Myocyte (in vitro differentiated cells): ENCODE results near the gene GDAP1L1. TPM values are rescaled to one million over a fixed set of nuclear protein-coding genes. Genes with fewer than 3 reads are reported as not detected.
"Not testable (repeated sequence)": the region's sequence is repeated elsewhere in the genome, so short reads cannot be mapped to it uniquely, and the experiment has no call there.

Experiments used
- DNase-seq: peaks from one replicate; pipeline ENCODE4 v3.0.0-alpha.2; 2012; ENCODE audit warnings: low read depth
- total RNA-seq: library from RNA; depleted of rRNA; stranded (reverse); fragments of >200 nt; gene quantifications from 2 replicates; pipeline ENCODE4 v1.2.3, GENCODE V29; 2014

GDAP1L1 gene
- total RNA-seq, 1 donor from 2014 or later, result 0.11 TPM

DNA sequence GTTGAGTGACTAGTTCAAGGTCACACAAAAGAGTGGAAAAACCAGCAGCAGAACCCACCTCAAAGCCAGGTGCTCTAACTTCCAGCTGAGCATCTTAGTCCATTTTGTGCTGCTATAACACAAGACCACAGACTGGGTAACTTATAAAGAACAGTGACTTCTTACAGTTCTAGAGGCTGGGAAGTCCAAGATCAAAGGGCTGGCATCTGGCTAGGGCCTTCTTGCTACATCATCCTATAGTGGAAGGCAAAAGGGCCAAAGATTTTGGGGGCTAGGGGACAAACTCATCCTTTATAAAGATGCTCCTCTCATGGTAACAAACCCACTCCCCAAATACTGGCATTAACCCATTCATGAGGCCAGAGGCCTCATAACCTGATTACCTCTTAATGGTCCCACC is 54.2 kb downstream of the GDAP1L1 start:
- DNase-seq, result no peak

DNA sequence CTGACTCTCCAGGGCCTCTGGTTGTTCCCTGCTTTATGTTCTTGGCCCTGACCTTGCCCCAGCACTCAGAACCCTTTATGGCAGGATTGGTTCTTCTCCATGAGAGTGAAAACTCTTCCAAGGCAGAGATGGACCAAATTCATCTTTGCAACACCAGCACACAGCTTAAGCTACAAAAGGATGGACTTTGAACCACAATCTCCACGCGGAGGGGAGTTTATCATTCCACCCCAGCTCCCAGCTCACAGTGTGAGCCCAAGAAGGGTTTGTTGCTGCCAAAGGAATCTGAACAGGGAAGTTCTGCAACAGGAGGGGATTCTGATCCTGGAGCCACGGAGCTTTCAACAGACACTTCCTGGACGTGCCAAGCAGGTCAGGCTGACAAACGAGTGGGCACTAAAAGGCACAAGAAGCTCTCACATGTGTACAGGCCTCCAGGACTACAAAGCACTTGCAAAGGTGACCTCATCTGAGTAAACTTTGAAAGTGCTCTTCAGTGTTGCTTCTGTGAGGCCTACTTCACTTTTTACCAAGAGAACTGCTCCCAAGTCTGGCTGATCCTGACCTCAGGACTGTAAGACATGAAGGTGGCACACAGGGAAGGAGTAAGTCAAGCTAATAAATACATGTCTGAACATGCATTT is 55.0 kb downstream of the GDAP1L1 start:
- no peak for DNase-seq

DNA sequence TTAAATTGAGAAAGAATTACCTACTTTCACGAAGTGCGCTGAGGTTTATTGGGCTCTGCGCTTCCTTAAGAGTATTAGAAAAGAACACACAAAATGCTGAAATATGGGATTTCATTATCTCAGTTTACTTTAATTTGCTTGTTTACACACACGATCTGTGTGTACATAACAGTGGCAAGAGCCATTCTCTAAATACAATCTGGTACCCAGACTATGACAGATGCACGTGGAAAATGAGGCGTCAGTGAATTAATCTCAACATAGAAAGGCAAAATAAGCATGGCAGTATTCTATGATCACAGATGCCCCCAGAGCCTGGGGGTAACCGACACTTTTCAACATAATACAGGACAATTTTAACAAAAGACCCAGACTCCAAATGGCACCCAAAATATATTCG is 55.6 kb downstream of the GDAP1L1 start:
- no peak for DNase-seq

DNA sequence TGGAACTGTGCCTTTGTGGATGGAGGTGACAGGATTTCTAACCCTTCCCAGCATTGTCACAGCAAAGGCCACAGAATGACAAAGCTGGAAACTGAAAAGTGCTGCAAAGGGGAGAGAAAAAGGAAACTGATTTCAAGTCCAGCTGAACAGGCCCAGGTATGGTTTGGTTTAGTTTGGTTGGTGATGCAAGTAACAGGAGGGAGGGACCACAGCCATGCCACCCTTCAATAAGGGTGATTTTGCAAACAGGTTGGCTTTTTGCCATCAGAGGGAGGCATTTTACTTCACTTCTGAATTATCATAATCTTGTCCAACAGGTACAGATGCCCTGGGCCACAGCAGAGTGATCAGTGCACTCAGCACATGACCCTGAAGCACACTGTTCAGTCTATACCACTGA is 57.3 kb downstream of the GDAP1L1 start:
- no peak for DNase-seq

DNA sequence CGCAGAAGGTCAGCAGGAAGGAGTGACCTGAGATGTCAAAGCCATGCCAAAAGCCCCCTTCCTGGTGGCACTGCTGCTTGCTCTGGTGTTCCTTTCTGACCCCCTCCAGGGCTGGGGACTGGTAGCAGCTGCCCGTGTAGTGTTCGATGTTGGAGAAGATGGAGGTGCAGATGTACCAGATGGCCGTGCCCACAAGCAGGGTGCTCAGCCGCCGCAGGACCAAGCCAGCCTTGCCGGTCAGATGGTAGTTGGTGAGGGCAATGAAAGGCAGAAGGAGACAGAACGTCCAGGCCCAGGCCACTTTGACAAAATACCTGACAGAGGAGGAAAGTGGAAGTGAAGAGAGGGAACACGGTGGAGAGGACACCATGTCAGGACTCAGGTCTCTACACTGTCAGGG is 59.8 kb downstream of the GDAP1L1 start:
- no peak for DNase-seq

DNA sequence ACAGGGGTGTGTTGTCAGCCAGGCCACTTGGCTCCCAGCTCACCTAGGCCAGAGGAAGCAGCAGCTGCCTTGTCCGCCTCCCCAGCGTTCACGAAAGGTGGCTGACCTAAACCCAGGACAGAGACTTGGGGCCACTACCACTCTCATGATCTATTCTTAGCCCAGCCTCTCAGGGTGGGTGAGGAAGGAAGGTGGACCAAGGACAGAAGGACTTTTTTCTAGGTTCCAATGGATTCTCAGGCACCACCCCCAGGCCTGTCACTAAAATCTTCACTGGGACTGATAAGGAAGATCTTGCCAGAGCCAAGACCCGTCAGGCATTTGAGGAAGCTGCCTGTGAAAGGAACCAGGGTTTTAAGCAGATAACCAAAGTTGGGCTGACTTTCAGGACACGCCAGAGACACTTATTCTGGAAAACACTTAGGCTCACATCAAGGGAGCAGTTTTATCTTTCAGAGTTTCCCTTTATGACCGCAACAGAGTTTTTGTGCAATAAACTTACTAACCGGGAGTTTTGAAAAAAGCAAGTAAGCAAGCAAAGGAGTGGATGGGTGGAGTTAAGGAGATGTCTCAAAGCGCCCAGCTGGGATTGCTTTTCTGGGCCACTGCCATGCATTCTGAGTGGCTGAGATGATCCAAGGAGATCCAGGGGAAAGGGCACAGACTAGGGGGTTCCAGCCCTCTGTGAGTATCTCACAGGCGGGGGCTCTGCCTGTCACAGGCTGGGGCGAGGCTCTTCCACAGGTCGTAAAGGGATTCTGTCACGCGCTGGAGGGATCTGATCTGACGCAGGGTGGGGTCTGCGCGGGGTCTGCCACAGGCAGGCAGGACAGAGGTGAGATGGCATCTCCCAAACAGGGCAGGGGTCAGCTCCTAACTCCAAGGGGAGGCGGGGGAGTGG is 62.9 kb downstream of the GDAP1L1 start:
- DNase-seq, result peak; percentile 44

DNA sequence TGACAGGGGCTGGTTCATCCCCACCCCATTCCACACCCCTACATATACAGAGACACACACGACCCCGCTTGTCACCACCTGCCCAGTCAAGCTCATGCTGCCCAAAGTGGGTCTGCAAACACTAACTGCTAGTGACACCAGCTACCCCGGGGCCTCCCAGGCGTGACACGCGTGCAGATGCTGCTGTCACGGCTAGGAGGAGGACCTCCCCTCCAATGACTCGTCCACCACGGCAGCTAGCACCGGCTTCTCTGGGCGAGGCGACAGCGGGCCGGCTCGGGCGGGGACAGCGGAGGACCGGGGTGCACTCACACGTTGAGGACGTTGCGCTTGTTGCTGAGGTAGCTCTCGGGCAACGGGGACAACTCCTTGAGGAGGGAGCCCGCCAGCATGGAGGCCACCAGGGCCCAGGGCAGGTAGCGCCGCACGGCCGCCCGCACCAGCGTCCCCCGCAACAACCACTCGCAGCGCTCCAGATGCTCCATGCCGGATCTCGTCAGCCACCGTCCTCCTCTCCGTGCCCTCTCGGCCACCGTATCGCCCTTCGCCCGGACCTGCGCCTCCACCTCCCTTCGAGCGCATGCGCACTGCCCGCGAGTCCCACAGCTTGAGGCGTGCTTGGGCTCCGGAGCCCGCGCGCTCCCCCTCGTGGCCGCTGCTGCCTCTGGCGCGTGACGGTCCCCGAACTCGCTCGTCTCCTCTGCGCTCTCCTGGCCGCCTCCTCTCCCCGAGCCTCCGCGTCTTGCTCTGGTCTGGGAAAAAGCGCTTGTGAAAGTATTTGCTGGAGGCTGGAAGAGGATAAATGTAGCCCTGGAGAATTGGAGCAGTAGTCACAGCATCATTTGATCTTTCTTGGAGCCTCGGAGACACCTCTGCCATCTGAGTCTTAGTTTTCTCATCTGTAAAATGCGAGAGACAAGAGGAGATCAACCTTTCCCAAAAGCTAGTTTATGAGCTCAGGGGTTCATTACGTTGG is 63.8 kb downstream of the GDAP1L1 start, which contains the start of gene FITM2:
Gene FITM2 (minus strand): TSS at position 539 of the 976 bp plus-strand sequence. CDS start 54 bp downstream, at position 485.
- DNase-seq, result peak; percentile 99

DNA sequence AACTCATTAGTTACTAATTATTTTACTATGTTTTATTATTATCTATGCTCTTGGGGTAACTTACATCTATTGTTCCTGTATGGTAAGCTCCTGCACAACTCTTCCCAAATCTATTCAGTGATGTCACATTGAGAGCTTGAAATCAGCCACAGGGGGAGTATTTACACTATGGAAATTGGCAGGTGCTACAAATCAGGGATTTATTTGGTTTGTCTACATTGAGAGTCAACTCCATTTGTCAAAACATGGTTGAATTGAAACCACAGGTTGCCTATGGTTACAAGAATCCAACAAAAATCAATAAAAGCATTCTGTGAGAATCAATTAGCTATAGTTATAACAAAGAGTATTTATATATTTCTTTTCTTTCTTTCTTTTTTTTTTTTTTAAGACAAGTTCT is 67.8 kb downstream of the GDAP1L1 start:
- no peak for DNase-seq

DNA sequence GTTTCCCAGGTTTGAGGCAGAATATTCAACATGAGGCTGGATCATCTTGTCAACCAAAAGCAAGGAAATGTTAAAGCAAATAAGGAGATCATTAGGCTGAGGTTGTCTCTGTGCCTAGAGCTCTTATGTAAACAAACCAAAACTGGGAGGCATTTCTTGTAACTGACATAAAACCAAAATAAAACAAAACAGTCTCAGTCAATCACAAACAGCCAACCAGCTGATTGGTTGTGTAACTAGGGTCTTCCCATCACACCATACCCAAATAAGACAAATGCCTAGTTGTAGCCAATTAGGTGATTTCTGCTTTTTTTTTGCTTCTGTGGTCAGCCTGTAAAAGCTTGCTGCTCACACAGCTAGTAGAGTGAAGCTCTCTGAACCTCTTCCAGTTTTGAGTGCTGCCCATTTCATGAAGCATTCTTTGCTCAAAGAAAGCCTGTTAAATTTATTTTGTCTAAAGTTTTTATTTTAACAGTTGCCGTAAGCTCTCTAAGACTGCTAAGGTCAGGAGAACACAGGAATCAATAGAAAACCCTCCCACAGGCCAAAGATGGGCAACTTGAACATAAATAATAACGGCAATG is 72.8 kb downstream of the GDAP1L1 start:
- no peak for DNase-seq

DNA sequence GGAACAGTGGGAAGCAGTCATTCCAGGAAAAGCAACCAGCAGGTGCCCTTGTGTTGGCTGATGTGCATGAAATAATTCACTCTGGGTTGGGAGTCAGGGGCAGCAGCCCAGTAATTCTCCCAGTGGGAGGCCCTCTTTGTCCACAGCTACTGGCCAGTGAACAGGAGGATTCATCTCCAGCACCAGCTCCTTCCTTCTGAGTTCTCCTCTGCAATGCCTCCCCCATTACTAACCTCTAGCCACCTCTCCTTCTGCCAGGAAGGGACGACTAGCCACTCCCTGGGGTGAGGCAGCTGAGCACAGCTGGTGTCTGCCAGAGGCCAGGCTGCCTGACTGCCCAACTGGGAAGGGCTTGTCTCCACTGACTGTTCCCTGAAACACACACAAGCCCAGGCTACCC is 77.2 kb downstream of the GDAP1L1 start:
- peak; percentile 15 for DNase-seq

DNA sequence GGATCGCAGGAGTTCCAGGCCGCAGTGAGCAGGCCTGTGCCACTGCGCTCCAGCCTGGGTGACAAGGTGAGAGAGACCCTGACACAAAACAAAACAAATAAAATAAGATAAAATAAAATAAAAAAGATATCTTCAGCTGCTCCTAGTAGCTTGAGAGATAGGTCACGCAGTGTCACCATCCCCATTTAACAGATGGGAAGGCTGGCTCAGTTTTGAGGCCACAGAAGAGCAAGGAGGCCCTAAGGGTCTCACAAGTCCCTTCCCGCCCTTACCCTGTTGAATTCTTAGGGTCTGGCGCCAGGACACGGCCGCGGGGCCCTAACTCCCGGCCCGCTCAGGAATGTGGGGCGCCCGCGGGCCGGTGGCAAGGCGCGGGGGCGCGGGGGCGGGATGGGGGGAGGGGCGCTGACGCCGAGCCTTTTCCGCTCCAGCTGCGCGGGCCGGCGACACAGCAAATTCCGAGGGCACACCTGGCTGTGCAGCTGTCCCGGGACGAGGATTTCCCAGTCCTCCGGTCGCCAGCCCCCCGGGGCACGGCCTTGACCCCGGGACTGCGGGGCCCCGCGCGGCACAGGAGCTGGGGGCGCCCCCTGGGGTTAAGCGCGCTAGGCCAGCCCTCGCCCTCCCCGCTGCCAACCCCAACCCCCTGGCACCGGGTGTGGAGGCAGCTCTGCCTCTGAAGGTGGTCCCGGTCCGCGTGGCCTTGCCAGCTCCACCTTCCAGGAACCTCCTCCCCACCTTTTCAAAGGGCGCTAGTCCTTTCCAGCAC is 79.5 kb downstream of the GDAP1L1 start:
- DNase-seq, result no peak

DNA sequence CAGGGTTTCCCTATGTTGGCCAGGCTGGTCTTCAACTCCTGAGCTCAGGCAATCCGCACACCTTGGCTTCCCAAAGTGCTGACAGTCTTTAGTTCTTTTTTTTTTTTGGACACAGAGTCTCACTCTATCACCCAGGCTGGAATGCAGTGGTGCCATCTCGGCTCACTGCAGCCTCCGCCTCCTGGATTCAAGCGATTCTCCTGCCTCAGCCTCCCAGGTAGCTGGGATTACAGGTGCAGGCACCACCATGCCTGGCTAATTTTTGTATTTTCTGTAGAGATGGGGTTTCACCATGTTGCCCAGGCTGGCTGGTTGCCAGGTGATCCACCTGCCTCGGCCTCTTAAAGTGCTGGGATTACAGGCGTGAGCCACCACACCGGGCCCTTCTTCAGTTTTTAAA is 80.6 kb downstream of the GDAP1L1 start:
- DNase-seq, result not testable (repeated sequence)

DNA sequence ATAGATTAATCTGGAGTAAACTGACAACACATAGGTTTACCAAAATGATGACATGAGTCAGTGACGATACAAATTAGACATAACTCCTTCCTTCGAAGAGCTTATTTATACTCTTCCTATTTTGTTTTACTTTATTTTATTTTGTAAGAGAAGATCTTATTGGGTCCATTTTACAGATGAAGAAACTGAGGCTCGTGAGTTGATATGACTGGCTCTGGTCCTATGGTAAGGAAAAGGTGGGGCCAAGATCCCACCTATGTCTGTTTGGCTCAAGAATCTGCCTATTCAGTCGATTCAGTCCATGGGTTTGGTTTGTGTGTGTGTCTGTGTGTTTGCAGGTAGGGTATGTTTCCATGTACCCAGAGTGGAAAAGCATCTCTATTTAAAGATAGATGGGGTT is 81.3 kb downstream of the GDAP1L1 start:
- no peak for DNase-seq

Other genes starting within 250 kb of the GDAP1L1 start
- 263 and 339 TPM in 2 replicates for gene JPH2, start 60.1 kb upstream of the GDAP1L1 start, total RNA-seq
- gene OSER1, start 36.5 kb upstream of the GDAP1L1 start, total RNA-seq, result 36.3 and 37.4 TPM in 2 replicates
- gene FITM2, start 63.9 kb downstream of the GDAP1L1 start, total RNA-seq, result 10.8 and 12.0 TPM in 2 replicates
- not detected in 2 replicates for gene R3HDML, start 89.7 kb downstream of the GDAP1L1 start, total RNA-seq
- not detected in 2 replicates for gene HNF4A, start 108.4 kb downstream of the GDAP1L1 start, total RNA-seq
- 4.8 and 7.2 TPM in 2 replicates for gene TTPAL, start 228.6 kb downstream of the GDAP1L1 start, total RNA-seq